GM12875 (cell line): ENCODE measurements around the gene STIM1.

Source experiments
- H3K4me3 ChIP-seq: one replicate; pipeline ENCODE4 v1.5.1; 2011; ENCODE audit warnings: low read depth, low read length, control low read depth
- TF ChIP-seq, protein P1 (sequence below): IDR thresholded peaks from 2 replicates; pipeline ENCODE4 v1.5.1; 2011; ENCODE audit warnings: low read depth, mild to moderate bottlenecking, control low read depth, inconsistent platforms, low read length, moderate library complexity, borderline replicate concordance; ENCODE audit not compliant: insufficient read depth

STIM1 gene

DNA sequence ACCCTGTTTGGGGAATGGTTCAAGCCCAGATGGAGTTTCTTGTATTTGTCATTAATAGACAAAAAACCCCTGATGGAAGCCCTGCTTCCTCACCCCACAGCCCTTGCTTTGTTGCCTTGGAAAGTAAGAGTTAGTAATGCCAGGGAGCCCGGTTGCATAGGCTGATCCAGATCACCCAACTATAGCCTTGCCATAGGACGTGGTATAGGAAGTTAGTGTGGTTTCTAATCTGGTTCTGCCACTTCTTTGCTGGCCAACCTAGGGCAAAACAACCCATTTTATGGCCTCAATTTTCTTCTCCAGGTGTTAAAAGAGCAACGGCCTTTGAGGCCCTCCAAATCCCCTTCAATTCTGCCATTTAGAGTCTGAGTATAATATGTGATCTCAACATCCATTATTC is 97.9 kb downstream of the STIM1 start:
- TF ChIP-seq, protein P1, sequence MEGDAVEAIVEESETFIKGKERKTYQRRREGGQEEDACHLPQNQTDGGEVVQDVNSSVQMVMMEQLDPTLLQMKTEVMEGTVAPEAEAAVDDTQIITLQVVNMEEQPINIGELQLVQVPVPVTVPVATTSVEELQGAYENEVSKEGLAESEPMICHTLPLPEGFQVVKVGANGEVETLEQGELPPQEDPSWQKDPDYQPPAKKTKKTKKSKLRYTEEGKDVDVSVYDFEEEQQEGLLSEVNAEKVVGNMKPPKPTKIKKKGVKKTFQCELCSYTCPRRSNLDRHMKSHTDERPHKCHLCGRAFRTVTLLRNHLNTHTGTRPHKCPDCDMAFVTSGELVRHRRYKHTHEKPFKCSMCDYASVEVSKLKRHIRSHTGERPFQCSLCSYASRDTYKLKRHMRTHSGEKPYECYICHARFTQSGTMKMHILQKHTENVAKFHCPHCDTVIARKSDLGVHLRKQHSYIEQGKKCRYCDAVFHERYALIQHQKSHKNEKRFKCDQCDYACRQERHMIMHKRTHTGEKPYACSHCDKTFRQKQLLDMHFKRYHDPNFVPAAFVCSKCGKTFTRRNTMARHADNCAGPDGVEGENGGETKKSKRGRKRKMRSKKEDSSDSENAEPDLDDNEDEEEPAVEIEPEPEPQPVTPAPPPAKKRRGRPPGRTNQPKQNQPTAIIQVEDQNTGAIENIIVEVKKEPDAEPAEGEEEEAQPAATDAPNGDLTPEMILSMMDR, result no peak
- no peak overlapping the region for H3K4me3 ChIP-seq

- TF ChIP-seq, protein P1, result no peak
- no peak overlapping the region for H3K4me3 ChIP-seq
Observed at GRCh38 chr11:3954448-3955298, 99.2 kb downstream of the STIM1 start.

DNA sequence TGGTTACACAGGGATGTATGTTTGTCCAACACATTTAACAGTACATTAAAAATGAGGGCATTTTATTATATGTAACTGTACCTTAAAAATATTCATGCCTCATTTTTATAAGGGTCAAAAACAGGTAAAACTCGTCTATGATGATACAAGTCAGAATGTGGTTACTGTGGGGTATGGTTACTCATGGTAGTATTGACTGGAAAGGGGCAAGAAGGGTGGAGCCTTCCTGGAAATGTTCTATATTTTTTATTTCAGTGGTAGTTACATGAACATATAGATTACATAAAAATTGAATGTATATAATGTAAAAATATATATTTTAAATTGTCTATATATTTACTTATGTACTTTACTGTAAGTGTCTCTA is 99.8 kb downstream of the STIM1 start:
- no peak overlapping the region for H3K4me3 ChIP-seq
- TF ChIP-seq, protein P1, result no peak

DNA sequence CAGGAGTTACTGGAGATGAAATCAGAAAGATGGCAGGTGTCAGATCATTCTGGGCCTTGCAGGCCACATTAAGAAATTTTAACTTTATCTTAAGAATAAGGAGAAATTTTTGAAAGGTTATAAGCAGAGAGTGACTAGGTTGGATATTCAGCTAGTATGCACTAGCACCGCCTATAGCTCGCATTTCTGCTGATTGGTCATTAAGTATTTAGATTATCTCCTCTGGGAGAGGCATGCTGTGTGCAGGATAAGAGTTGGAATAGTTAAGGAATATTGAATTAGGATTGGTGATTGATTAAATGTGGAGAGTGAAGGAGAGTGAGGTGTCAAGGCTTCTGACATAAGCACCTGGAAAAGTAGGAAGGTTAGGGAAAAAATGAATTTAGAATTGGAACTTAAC is 100.6 kb downstream of the STIM1 start:
- TF ChIP-seq, protein P1, result no peak
- H3K4me3 ChIP-seq, result no peak overlapping the region

DNA sequence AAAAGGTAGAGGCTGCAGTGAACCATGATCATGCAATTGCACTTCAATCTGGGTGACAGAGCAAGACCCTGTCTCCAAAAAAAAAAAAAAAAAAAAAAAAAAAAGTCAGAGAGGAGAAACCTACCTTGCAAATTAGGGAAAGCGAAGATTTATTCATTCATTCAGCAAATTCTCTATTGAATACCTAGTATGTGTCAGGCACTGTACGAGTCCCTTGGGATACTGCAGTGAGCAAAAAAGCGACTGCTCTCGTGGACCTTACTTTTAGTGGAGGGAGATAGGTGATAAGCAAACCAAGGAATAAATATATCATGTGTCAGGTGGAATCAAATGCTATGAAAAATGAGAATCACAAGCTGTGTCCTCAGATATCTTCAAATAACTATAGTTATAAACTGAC is 101.3 kb downstream of the STIM1 start:
- no peak overlapping the region for H3K4me3 ChIP-seq
- TF ChIP-seq, protein P1, result no peak

- no peak overlapping the region for H3K4me3 ChIP-seq
- TF ChIP-seq, protein P1, result no peak
Observed at GRCh38 chr11:3957437-3957836, 102.0 kb downstream of the STIM1 start.

DNA sequence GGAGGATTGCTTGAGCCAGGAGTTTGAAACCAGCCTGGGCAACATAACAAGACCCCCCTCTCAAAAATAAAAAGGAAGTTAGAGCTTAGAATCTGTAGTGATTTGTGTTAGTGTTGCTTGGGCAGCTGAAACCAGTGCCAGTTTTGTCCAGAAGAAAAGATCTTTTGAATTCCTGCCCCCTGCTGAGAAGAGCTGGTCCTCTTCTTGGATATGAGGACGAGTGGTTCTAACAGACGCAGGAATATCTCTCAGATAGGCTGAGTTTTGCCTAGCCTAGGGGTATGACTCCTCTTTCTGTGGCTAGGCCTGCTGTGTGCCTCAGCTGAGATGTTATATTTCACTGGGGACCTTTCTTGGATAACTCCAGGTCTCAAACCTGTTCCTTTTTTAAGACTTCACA is 102.8 kb downstream of the STIM1 start:
- H3K4me3 ChIP-seq, result no peak overlapping the region
- TF ChIP-seq, protein P1, result no peak
